DND-41 (cell line): ENCODE results near the gene ZNF322.

Experiments used
- EZH2 ChIP-seq: IDR thresholded peaks from 3 replicates; pipeline ENCODE4 v1.6.1; 2012; ENCODE audit warnings: borderline replicate concordance, low read depth, mild to moderate bottlenecking, moderate library complexity, low read length, inconsistent platforms; ENCODE audit not compliant: severe bottlenecking
- TF ChIP-seq, protein P1 (sequence below): IDR thresholded peaks from 2 replicates; pipeline ENCODE4 v1.5.1; 2012; ENCODE audit warnings: borderline replicate concordance, low read length, moderate library complexity, mild to moderate bottlenecking; ENCODE audit not compliant: poor library complexity, severe bottlenecking; ENCODE audit errors: extremely low read depth

DNA sequence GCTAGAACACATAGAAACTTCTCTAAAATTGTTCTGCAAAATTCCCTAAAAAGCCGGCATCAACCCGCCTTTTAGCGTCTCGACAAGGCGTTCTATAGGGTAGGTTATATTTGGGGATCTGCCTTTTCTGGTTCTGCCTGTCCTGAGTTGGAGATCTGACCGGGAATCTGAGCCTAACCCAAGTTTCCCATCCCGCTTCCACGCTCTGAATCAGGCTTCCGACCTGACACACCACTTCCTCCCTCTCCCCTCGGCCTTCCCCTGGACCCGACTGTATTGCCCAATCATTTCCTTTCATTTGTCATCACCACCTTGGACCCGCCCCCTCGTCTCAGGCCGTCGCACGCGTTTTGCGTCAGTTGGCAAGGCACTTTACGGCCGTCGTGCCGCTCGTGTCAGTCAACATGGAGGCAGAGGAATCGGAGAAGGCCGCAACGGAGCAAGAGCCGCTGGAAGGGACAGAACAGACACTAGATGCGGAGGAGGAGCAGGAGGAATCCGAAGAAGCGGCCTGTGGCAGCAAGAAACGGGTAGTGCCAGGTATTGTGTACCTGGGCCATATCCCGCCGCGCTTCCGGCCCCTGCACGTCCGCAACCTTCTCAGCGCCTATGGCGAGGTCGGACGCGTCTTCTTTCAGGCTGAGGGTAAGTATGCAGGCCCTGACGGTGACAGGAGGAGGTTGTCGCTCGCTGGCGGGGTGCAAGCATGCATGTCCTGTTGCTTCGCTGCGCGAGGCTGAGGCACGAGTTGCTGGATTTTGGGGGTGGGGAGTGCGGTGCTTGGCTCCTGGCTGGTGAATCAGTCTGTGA is 62.8 kb downstream of the ZNF322 start, which contains the start of gene ABT1:
- TF ChIP-seq, protein P1, sequence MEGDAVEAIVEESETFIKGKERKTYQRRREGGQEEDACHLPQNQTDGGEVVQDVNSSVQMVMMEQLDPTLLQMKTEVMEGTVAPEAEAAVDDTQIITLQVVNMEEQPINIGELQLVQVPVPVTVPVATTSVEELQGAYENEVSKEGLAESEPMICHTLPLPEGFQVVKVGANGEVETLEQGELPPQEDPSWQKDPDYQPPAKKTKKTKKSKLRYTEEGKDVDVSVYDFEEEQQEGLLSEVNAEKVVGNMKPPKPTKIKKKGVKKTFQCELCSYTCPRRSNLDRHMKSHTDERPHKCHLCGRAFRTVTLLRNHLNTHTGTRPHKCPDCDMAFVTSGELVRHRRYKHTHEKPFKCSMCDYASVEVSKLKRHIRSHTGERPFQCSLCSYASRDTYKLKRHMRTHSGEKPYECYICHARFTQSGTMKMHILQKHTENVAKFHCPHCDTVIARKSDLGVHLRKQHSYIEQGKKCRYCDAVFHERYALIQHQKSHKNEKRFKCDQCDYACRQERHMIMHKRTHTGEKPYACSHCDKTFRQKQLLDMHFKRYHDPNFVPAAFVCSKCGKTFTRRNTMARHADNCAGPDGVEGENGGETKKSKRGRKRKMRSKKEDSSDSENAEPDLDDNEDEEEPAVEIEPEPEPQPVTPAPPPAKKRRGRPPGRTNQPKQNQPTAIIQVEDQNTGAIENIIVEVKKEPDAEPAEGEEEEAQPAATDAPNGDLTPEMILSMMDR, result no peak
- TF ChIP-seq EZH2, result no peak
